H1 (cell line): Measurements from ENCODE around the gene TBKBP1. TPM values are rescaled to one million over a fixed set of nuclear protein-coding genes. Genes with fewer than 3 reads are reported as not detected.

Experiments
- CTCF ChIA-PET: fragments of 300-600 bp; sonication (Branson Sonifier 250); formaldehyde crosslinking; loops from one replicate; lab custom pipeline; 2021; ENCODE audit not compliant: partially characterized antibody; lab: Charles Lee
- POLR2A ChIA-PET: fragments of 300-600 bp; sonication (Branson Sonifier 250); formaldehyde crosslinking; loops from one replicate; lab custom pipeline; 2021; ENCODE audit warnings: inconsistent platforms; ENCODE audit not compliant: partially characterized antibody; lab: Charles Lee
- DNase-seq, 2 experiments: peaks; one replicate each; pipeline versions ENCODE4 v3.0.0 to v3.0.0-alpha.2; 2010 to 2022; ENCODE audit warnings: low spot score in 2 of 2, low read depth in 1 of 2, mixed read lengths in 1 of 2
- FAIRE-seq: peaks from 2 replicates; lab custom pipeline; 2011; peaks lifted over from hg19 to GRCh38; lab: Jason Lieb, UNC
- H2AFZ ChIP-seq: 2 replicates; pipeline ENCODE4 v1.8.1; 2012; ENCODE audit warnings: low read length, inconsistent platforms
- H2AK5ac ChIP-seq: 2 replicates; pipeline ENCODE4 v1.6.1; 2013; ENCODE audit warnings: low read depth, low read length
- H2BK120ac ChIP-seq: replicated peaks from 2 replicates; pipeline ENCODE3; 2013; ENCODE audit warnings: low read depth, low read length, inconsistent platforms
- H2BK12ac ChIP-seq: 2 replicates; pipeline ENCODE4 v1.6.1; 2013; ENCODE audit warnings: low read depth, low read length
- H2BK15ac ChIP-seq: 2 replicates; pipeline ENCODE4 v1.6.1; 2013; ENCODE audit warnings: low read length
- H2BK20ac ChIP-seq: 2 replicates; pipeline ENCODE4 v1.6.1; 2013; ENCODE audit warnings: low read length
- H2BK5ac ChIP-seq: 2 replicates; pipeline ENCODE4 v1.6.1; 2013; ENCODE audit warnings: low read depth, low read length
- H3K14ac ChIP-seq: 2 replicates; pipeline ENCODE4 v1.6.1; 2013; ENCODE audit warnings: inconsistent platforms; ENCODE audit not compliant: insufficient read length
- H3K18ac ChIP-seq: 2 replicates; pipeline ENCODE4 v1.6.1; 2013; ENCODE audit warnings: low read length; ENCODE audit errors: extremely low read depth
- H3K23ac ChIP-seq: 2 replicates; pipeline ENCODE4 v1.6.1; 2013; ENCODE audit warnings: inconsistent platforms; ENCODE audit not compliant: insufficient read length
- H3K23me2 ChIP-seq: 2 replicates; pipeline ENCODE4 v1.6.1; 2013; ENCODE audit warnings: low read depth, low read length
- H3K27ac ChIP-seq: 2 replicates; pipeline ENCODE4 v1.6.1; 2011; ENCODE audit warnings: low read depth, low read length, inconsistent platforms
- H3K27me3 ChIP-seq, 4 experiments: replicated peaks in 1 of 4; 1 replicate in 1 of 4; 2 replicates in 3 of 4; pipeline versions ENCODE4 v1.6.1 to v1.8.1; 2011 to 2013; ENCODE audit warnings: low read length in 3 of 4, mild to moderate bottlenecking in 3 of 4, inconsistent platforms in 2 of 4, mixed read lengths in 2 of 4, moderate library complexity in 1 of 4; ENCODE audit not compliant: control insufficient read depth in 3 of 4, insufficient read depth in 3 of 4; ENCODE audit errors: extremely low read depth in 1 of 4
- H3K36me3 ChIP-seq, 4 experiments: 2 replicates each; pipeline versions ENCODE4 v1.6.1 to v1.8.1; 2011 to 2013; ENCODE audit warnings: mild to moderate bottlenecking in 4 of 4, low read length in 3 of 4, moderate library complexity in 2 of 4, control low read depth in 1 of 4, inconsistent platforms in 1 of 4; ENCODE audit not compliant: insufficient read depth in 4 of 4, control insufficient read depth in 2 of 4
- H3K4ac ChIP-seq: replicated peaks from 2 replicates; pipeline ENCODE3; 2013; ENCODE audit warnings: low read length, low read depth, mixed read lengths, inconsistent platforms; ENCODE audit not compliant: insufficient read length
- H3K4me1 ChIP-seq, 4 experiments: replicated peaks in 1 of 4; 1 replicate in 1 of 4; 2 replicates in 3 of 4; pipeline versions ENCODE4 v1.6.1 to v1.8.1; 2011 to 2013; ENCODE audit warnings: low read length in 3 of 4, inconsistent platforms in 2 of 4, mixed read lengths in 1 of 4; ENCODE audit not compliant: insufficient read depth in 4 of 4, control insufficient read depth in 3 of 4
- H3K4me2 ChIP-seq, 2 experiments: 2 replicates each; pipeline versions ENCODE4 v1.6.1 to v1.8.1; 2011 to 2013; ENCODE audit warnings: low read depth in 2 of 2, low read length in 2 of 2, control low read depth in 1 of 2, inconsistent platforms in 1 of 2, mild to moderate bottlenecking in 1 of 2; ENCODE audit not compliant: insufficient read depth in 1 of 2
- H3K4me3 ChIP-seq, 4 experiments: fragments of 200-600, 300-600 bp in 1 of 4; sonication (generic), shearing (Covaris generic), sonication (Bioruptor Twin) in 1 of 4; 2 replicates each; pipeline versions ENCODE4 v1.5.1 to v1.8.1; 2011 to 2016; ENCODE audit warnings: low read length in 4 of 4, low read depth in 3 of 4, control low read depth in 2 of 4, inconsistent platforms in 2 of 4, mild to moderate bottlenecking in 2 of 4, mixed read lengths in 1 of 4, moderate library complexity in 1 of 4; ENCODE audit not compliant: insufficient read depth in 2 of 4; ENCODE audit errors: extremely low read depth in 1 of 4
- H3K56ac ChIP-seq: replicated peaks from 2 replicates; pipeline ENCODE3; 2013; ENCODE audit warnings: low read depth, mild to moderate bottlenecking, mixed read lengths, low read length, inconsistent platforms; ENCODE audit not compliant: insufficient read length
- H3K79me1 ChIP-seq: 2 replicates; pipeline ENCODE4 v1.6.1; 2013; ENCODE audit warnings: low read depth, low read length, control low read depth
- H3K79me2 ChIP-seq, 2 experiments: 2 replicates each; pipeline versions ENCODE4 v1.6.1 to v1.8.1; 2012 to 2013; ENCODE audit warnings: low read length in 2 of 2, mild to moderate bottlenecking in 2 of 2, inconsistent platforms in 1 of 2; ENCODE audit not compliant: insufficient read depth in 2 of 2, control insufficient read depth in 1 of 2
- H3K9ac ChIP-seq, 4 experiments: replicated peaks in 1 of 4; 1 replicate in 1 of 4; 2 replicates in 3 of 4; pipeline versions ENCODE4 v1.6.1 to v1.8.1; 2011 to 2013; ENCODE audit warnings: low read depth in 3 of 4, low read length in 3 of 4, control low read depth in 2 of 4, mild to moderate bottlenecking in 2 of 4, moderate library complexity in 2 of 4, inconsistent platforms in 1 of 4; ENCODE audit errors: extremely low read depth in 1 of 4
- H3K9me3 ChIP-seq, 2 experiments: 2 replicates each; pipeline versions ENCODE4 v1.6.1 to v1.8.1; 2012 to 2013; ENCODE audit warnings: mild to moderate bottlenecking in 2 of 2, moderate library complexity in 2 of 2, control low read depth in 1 of 2, inconsistent platforms in 1 of 2, low read depth in 1 of 2, low read length in 1 of 2, mixed read lengths in 1 of 2; ENCODE audit not compliant: insufficient read depth in 2 of 2
- H4K20me1 ChIP-seq, 2 experiments: replicated peaks in 1 of 2; 2 replicates each; pipeline versions ENCODE3 to v1.8.1; 2011 to 2013; ENCODE audit warnings: inconsistent platforms in 2 of 2, low read length in 2 of 2, mild to moderate bottlenecking in 1 of 2; ENCODE audit not compliant: insufficient read depth in 2 of 2, control insufficient read depth in 1 of 2
- H4K5ac ChIP-seq: 2 replicates; pipeline ENCODE4 v1.6.1; 2013; ENCODE audit warnings: low read length, low read depth, mixed read lengths, inconsistent platforms; ENCODE audit not compliant: insufficient read length
- H4K8ac ChIP-seq: 2 replicates; pipeline ENCODE4 v1.8.0; 2013; ENCODE audit warnings: mild to moderate bottlenecking, moderate library complexity, low read length, inconsistent platforms; ENCODE audit not compliant: insufficient read depth; ENCODE audit errors: extremely low read depth
- H4K91ac ChIP-seq: replicated peaks from 2 replicates; pipeline ENCODE3; 2013; ENCODE audit warnings: low read length, mixed read lengths, inconsistent platforms; ENCODE audit not compliant: insufficient read length
- BCL11A ChIP-seq, 2 experiments: IDR thresholded peaks; one replicate each; pipeline ENCODE4 v1.6.1; 2011; ENCODE audit warnings: low read depth in 2 of 2, low read length in 2 of 2, mild to moderate bottlenecking in 2 of 2
- EP300 ChIP-seq, 2 experiments: IDR thresholded peaks; 1 replicate in 1 of 2; 2 replicates in 1 of 2; pipeline ENCODE4 v1.6.1; 2011 to 2012; ENCODE audit warnings: low read depth in 2 of 2, low read length in 2 of 2, mild to moderate bottlenecking in 2 of 2, borderline replicate concordance in 1 of 2, inconsistent platforms in 1 of 2, moderate library complexity in 1 of 2
- POLR2AphosphoS5 ChIP-seq: IDR thresholded peaks from 2 replicates; pipeline ENCODE4 v1.6.1; 2011; ENCODE audit warnings: low read depth, low read length
- WGBS, 2 experiments: shearing (Covaris generic) in 1 of 2; methylation state at CpG; one replicate each; pipeline versions ENCODE4 v1.1.6 to v1.1.7; 2013 to 2015; ENCODE audit warnings: low lambda C conversion rate in 2 of 2, mixed read lengths in 2 of 2, inconsistent platforms in 1 of 2, low coverage in 1 of 2, missing lambda C conversion rate in 1 of 2; ENCODE audit not compliant: insufficient replicate concordance in 2 of 2, insufficient coverage in 1 of 2, insufficient read length in 1 of 2; ENCODE audit errors: extremely low coverage in 1 of 2, missing lambda C conversion rate in 1 of 2; 5-methylcytosine and 5-hydroxymethylcytosine counted together
- polyA plus RNA-seq, 7 experiments: library from polyadenylated mRNA; depleted of rRNA in 3 of 7; stranded (reverse) in 5 of 7; unstranded in 2 of 7; fragments of >200 nt in 5 of 7; fragments of 200-250 nt in 2 of 7; gene quantifications; 1 replicate in 5 of 7; 2 replicates in 1 of 7; 4 replicates in 1 of 7; pipeline versions ENCODE4 v1.2.1 to v1.2.3, GENCODE V29; 2011 to 2013; ENCODE audit warnings: missing spikeins in 2 of 7, mixed read lengths in 2 of 7
- total RNA-seq: library from RNA; stranded (reverse); fragmentation: NEBNext Ultra II Directional; extraction: Animal tissue kit (Norgen Biotek cat#: 25700); gene quantifications from 2 replicates; pipeline ENCODE4 v1.2.1, GENCODE V29; 2021

The TBKBP1 gene
- total and polyA plus RNA-seq, 2 of the 8 experiments (the other 6 are each of a cell fraction or from before 2014, with no cell fraction given) = 6.3 to 15.1 TPM

DNA sequence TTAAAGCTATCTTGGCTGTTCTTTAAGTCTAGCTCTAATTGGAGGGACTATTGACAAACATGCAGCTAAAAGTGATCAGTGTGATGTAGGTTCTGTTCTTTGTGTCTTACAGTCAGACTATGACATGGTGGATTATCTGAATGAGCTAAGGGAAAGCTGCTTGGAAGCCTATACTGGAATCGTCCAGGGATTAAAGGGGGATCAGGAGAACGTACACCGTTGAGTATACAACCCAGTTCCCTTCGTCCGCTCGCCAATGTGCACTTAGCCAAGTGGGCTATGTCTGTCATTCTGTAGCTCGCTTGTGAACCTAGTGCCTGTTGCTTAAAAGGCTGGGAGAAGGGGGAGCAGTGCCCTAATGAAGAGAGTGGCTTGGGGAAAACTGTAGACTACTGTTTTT, 15.8 kb upstream of the TBKBP1 start:
- Histone ChIP-seq H4K5ac (no peak overlapping the region), H3K27ac (no peak overlapping the region), H3K79me1 (no peaks in the 10 kb centered on the region; the same call in none of the 2 replicates), H3K36me3 (peaks cover 70 to 98% (median 91%) of the 10 kb centered on the region in 4 experiments), H3K79me2 (0 out of 4 replicates have a peak, but pooled peaks cover 0 to 8% of the 10 kb centered on the region in 2 experiments), H3K9me3 (no peaks in the 10 kb centered on the region), H3K56ac (no peak overlapping the region), H4K8ac (no peak overlapping the region; the same call in 1 of the 2 replicates), H3K4me1 (no peaks in the 10 kb centered on the region), H3K18ac (no peak overlapping the region), H3K23ac (no peak overlapping the region), H3K4me3 (no peak overlapping the region), H2BK15ac (no peak overlapping the region), H3K9ac (no peak overlapping the region), H3K4me2 (no peak overlapping the region), H3K14ac (no peak overlapping the region), H3K23me2 (no peaks in the 10 kb centered on the region), H2BK5ac (no peak overlapping the region), H3K4ac (no peak overlapping the region), H2AFZ (no peak overlapping the region), H2BK120ac (no peak overlapping the region), H2BK20ac (no peak overlapping the region), H3K27me3 (no peaks in the 10 kb centered on the region; a peak in 1 of 7 replicates), H2BK12ac (no peak overlapping the region), H4K91ac (no peak overlapping the region), H4K20me1 (peaks cover 3 to 19% of the 10 kb centered on the region in 2 experiments), H2AK5ac (no peak overlapping the region)
- FAIRE-seq = no peak
- ChIA-PET POLR2A (interaction anchor here (41.8 to 46.3 kb wide), 2 partner anchors 4 to 12 kb away, joined by 1575 read pairs; partner anchors contain the start of genes KPNB1 and TBKBP1), CTCF (interaction anchor here (1.1 to 10.3 kb wide), 6 partner anchors 9 to 66 kb away, joined by 3 to 107 read pairs (median 5); no protein-coding TSS in a partner anchor)
- DNase-seq = no peak
- 89% methylated on average over 7 of the region's 7 CpGs; no CpG with 5 or more reads in 1 of the 2 experiments for WGBS, 2 experiments
- TF ChIP-seq POLR2AphosphoS5 = no peak
- TF ChIP-seq BCL11A (IDR thresholded peaks at IDR 0.05; ENCODE audit: low read depth in 2 of 2, low read length in 2 of 2) = no peak
- no peak for TF ChIP-seq EP300 (IDR thresholded peaks at IDR 0.05; ENCODE audit: borderline replicate concordance in 1 of 2, low read depth in 2 of 2, low read length in 2 of 2)
